SU-DHL-6 (cell line): Measurements from ENCODE around the gene NCKAP5.

Experiments used
- H2AFZ ChIP-seq: fragments of 200-600 bp; sonication (generic); 2 replicates; pipeline ENCODE4 v1.6.1; 2014; ENCODE audit warnings: low read depth, mild to moderate bottlenecking, moderate library complexity, mixed read lengths, antibody characterized with exemption, low read length; ENCODE audit not compliant: severe bottlenecking
- H3F3A ChIP-seq: fragments of 200-600 bp; shearing (Covaris generic); 2 replicates; pipeline ENCODE4 v1.6.0; 2016; ENCODE audit warnings: antibody characterized with exemption, mild to moderate bottlenecking; ENCODE audit not compliant: insufficient read depth
- H3K27ac ChIP-seq: fragments of 200-600 bp; sonication (generic); 2 replicates; pipeline ENCODE4 v1.5.1; 2016; ENCODE audit warnings: low read depth, mild to moderate bottlenecking, low read length, moderate library complexity, mixed read lengths
- H3K27me3 ChIP-seq: fragments of 200-600 bp; sonication (generic), shearing (Covaris generic); 2 replicates; pipeline ENCODE4 v1.6.0; 2014; ENCODE audit warnings: mild to moderate bottlenecking, low read length
- H3K36me3 ChIP-seq: fragments of 200-600 bp; sonication (generic); 2 replicates; pipeline ENCODE4 v1.6.1; 2014; ENCODE audit warnings: mild to moderate bottlenecking, low read length, mixed read lengths
- H3K4me2 ChIP-seq: fragments of 300-600, 200-600 bp; shearing (Covaris generic), sonication (generic); 2 replicates; pipeline ENCODE4 v1.6.0; 2014; ENCODE audit warnings: low read length, low read depth, mild to moderate bottlenecking; ENCODE audit not compliant: poor library complexity, severe bottlenecking
- H3K4me3 ChIP-seq: fragments of 200-600 bp; sonication (generic); 2 replicates; pipeline ENCODE4 v1.5.1; 2014; ENCODE audit warnings: antibody characterized with exemption, low read length, mild to moderate bottlenecking, mixed read lengths; ENCODE audit not compliant: insufficient read depth, poor library complexity, severe bottlenecking
- H3K79me2 ChIP-seq: fragments of 200-600 bp; sonication (generic); 2 replicates; pipeline ENCODE4 v1.6.1; 2014; ENCODE audit warnings: mild to moderate bottlenecking, low read length, moderate library complexity; ENCODE audit not compliant: insufficient read depth
- H3K9ac ChIP-seq: fragments of 200-600 bp; sonication (generic); 2 replicates; pipeline ENCODE4 v1.7.0; 2014; ENCODE audit warnings: mild to moderate bottlenecking, low read length
- H3K9me2 ChIP-seq: fragments of 200-600 bp; sonication (generic); replicated peaks from 2 replicates; pipeline ENCODE4 v1.6.1; 2014; ENCODE audit warnings: low read length; ENCODE audit not compliant: insufficient read depth
- H3K9me3 ChIP-seq: fragments of 200-600 bp; sonication (generic); 2 replicates; pipeline ENCODE4 v1.6.1; 2014; ENCODE audit warnings: low read length, mixed read lengths; ENCODE audit not compliant: insufficient read depth
- H4K20me1 ChIP-seq: fragments of 200-600 bp; sonication (generic); 2 replicates; pipeline ENCODE4 v1.6.1; 2014; ENCODE audit warnings: low read depth, mild to moderate bottlenecking, antibody characterized with exemption, low read length, moderate library complexity, mixed read lengths
- CTCF ChIP-seq: fragments of 200-600 bp; sonication (generic); IDR thresholded peaks from one replicate; pipeline ENCODE4 v1.5.1; 2017; ENCODE audit warnings: antibody characterized with exemption, mild to moderate bottlenecking, low read length, moderate library complexity; ENCODE audit not compliant: insufficient read depth, poor library complexity, severe bottlenecking
- EZH2phosphoT487 ChIP-seq: fragments of 200-600 bp; sonication (generic), shearing (Covaris generic); conservative IDR thresholded peaks from 2 replicates; pipeline ENCODE4 v1.6.1; 2018; ENCODE audit warnings: mild to moderate bottlenecking, antibody characterized with exemption, low read length, moderate library complexity, mixed read lengths

NCKAP5 gene

DNA sequence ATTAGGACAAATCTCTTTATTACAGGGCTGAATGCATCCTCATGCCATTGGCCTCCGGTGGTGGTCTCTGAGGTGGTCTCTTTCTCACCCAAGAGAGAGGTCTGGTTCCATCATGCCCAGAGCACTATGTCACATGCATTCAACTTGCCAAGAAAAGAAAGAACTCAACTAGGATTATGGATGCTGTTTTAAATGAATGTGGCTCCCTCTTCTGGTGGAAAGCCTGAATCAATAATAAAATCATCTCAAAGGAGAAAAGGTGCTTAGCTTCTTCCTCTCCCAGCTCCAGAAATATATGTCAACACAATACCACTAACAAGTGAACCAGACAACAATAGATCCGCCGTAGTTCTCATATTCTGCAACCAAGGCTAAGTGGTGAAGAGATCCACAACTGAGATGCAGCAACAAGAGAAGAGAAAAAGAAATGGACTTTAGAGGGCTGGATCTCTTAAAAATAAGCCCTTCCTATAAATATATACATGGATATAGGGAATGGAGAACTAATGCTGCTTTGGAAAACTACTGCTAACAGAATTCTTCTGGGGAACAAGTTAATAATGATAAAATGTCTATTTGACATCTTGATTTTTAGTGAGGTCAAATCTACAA lies 396.8 kb downstream of the NCKAP5 start:
- no peaks in the 10 kb centered on the region for H3F3A ChIP-seq
- H3K4me3 ChIP-seq: no peak overlapping the region
- H3K9me2 ChIP-seq: no peaks in the 10 kb centered on the region
- H3K36me3 ChIP-seq: no peaks in the 10 kb centered on the region
- H3K79me2 ChIP-seq: no peaks in the 10 kb centered on the region
- no peak overlapping the region for H3K27ac ChIP-seq
- no peak overlapping the region for H3K4me2 ChIP-seq
- H3K27me3 ChIP-seq: no peaks in the 10 kb centered on the region
- H2AFZ ChIP-seq: no peak overlapping the region
- TF ChIP-seq CTCF (peak; percentile 57), EZH2phosphoT487 (no peak)
- no peaks in the 10 kb centered on the region for H3K9me3 ChIP-seq
- no peak overlapping the region for H3K9ac ChIP-seq
- no peaks in the 10 kb centered on the region for H4K20me1 ChIP-seq

GRCh38 chr2:133169274-133169912 lies 398.9 kb downstream of the NCKAP5 start:
- H3K9me2 ChIP-seq: no peaks in the 10 kb centered on the region
- TF ChIP-seq EZH2phosphoT487 (no peak), CTCF (no peak)
- H4K20me1 ChIP-seq: no peaks in the 10 kb centered on the region
- no peak overlapping the region for H3K9ac ChIP-seq
- no peaks in the 10 kb centered on the region for H3K79me2 ChIP-seq
- H3F3A ChIP-seq: no peaks in the 10 kb centered on the region
- no peak overlapping the region for H3K27ac ChIP-seq
- H2AFZ ChIP-seq: no peak overlapping the region
- no peaks in the 10 kb centered on the region for H3K36me3 ChIP-seq
- no peaks in the 10 kb centered on the region for H3K9me3 ChIP-seq
- H3K4me2 ChIP-seq: no peak overlapping the region
- H3K4me3 ChIP-seq: no peak overlapping the region
- H3K27me3 ChIP-seq: no peaks in the 10 kb centered on the region

DNA sequence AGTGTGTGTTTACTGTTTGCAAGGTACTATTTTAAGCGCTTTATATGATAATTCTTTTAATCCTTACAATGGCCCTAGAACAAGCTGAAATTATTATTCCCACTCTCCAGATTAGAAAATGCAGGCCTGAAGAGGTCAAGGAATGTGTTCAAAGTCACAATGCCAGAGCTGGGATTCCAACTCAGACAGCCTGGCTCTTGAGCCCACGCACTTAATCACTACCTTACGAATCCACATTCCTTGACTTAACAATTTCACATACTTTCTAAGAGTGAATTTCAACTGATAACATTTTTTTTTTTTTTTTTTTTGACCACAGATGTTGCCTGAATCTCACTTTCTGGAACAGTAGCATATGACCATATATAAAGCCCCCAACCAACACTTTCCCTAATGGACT lies 400.3 kb downstream of the NCKAP5 start:
- TF ChIP-seq CTCF (no peak), EZH2phosphoT487 (no peak)
- H3K9me2 ChIP-seq: no peaks in the 10 kb centered on the region
- no peaks in the 10 kb centered on the region for H3K36me3 ChIP-seq
- H3K4me2 ChIP-seq: no peak overlapping the region
- no peaks in the 10 kb centered on the region for H3K9me3 ChIP-seq
- no peak overlapping the region for H3K9ac ChIP-seq
- no peaks in the 10 kb centered on the region for H3F3A ChIP-seq
- no peaks in the 10 kb centered on the region for H4K20me1 ChIP-seq
- no peak overlapping the region for H3K27ac ChIP-seq
- H3K79me2 ChIP-seq: no peaks in the 10 kb centered on the region
- H3K4me3 ChIP-seq: no peak overlapping the region
- H3K27me3 ChIP-seq: no peaks in the 10 kb centered on the region
- no peak overlapping the region for H2AFZ ChIP-seq
